ENCODE measurements around the gene ZBTB46. TPM values are rescaled to one million over a fixed set of nuclear protein-coding genes. Genes with fewer than 3 reads are reported as not detected.

ZBTB46 gene
- total RNA-seq, 1 experiment from 2014 or later = 9.5 TPM

DNA sequence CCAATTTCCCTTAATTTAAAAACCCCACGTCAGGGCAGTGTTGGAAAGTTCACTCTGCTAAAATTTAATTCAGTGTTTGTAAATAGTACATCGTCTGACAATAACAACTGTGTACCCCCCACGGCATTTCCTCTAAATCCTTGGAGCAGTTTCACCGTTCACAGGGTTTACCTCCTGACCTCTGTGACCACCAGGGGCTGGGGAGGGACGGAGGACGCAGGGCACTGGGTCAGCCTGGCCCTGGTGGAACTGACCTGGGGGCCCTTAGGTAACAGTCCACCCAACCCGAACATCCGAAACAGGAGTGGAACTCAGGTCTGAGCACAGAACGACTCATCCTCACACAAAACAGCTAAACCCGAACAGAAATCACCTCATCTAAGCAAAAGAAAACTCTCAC lies 2.1 kb downstream of the ZBTB46 start:
- no peaks in the 10 kb centered on the region for H3K36me3 ChIP-seq (ENCODE audit: control insufficient read depth, insufficient read depth, low read length)
- no peak overlapping the region for H3K4me3 ChIP-seq (ENCODE audit: low read depth, low read length)
- H3K9me3 ChIP-seq = no peaks in the 10 kb centered on the region
- ChIA-PET CTCF (no interaction called here), POLR2A (interaction anchor here (0.6 kb wide), 1 partner anchor 147 kb away, joined by 3 read pairs; no protein-coding TSS in a partner anchor)
- Mint-ChIP-seq H3K27me3 (ENCODE audit: insufficient read depth, unreplicated experiment) (peaks cover 9% of the 10 kb centered on the region), H3K4me3 (ENCODE audit: unreplicated experiment) (peak overlapping the region; percentile 71), H3K9me3 (ENCODE audit: unreplicated experiment) (no peaks in the 10 kb centered on the region), H3K4me1 (ENCODE audit: low read depth, unreplicated experiment) (peaks cover 15% of the 10 kb centered on the region), H3K27ac (ENCODE audit: unreplicated experiment) (no peak overlapping the region), H3K36me3 (ENCODE audit: insufficient read depth, unreplicated experiment) (peaks cover 6% of the 10 kb centered on the region)
- DNase-seq = no peak
- peaks cover 25% of the 10 kb centered on the region for H3K4me1 ChIP-seq
- no TSS peak for BruUV-seq (replicated peaks)
- intact Hi-C loops (cut with micrococcal nuclease; ENCODE audit: unreplicated experiment) = no loop called here
- TF ChIP-seq, protein P1, sequence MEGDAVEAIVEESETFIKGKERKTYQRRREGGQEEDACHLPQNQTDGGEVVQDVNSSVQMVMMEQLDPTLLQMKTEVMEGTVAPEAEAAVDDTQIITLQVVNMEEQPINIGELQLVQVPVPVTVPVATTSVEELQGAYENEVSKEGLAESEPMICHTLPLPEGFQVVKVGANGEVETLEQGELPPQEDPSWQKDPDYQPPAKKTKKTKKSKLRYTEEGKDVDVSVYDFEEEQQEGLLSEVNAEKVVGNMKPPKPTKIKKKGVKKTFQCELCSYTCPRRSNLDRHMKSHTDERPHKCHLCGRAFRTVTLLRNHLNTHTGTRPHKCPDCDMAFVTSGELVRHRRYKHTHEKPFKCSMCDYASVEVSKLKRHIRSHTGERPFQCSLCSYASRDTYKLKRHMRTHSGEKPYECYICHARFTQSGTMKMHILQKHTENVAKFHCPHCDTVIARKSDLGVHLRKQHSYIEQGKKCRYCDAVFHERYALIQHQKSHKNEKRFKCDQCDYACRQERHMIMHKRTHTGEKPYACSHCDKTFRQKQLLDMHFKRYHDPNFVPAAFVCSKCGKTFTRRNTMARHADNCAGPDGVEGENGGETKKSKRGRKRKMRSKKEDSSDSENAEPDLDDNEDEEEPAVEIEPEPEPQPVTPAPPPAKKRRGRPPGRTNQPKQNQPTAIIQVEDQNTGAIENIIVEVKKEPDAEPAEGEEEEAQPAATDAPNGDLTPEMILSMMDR (IDR thresholded peaks at IDR 0.05; ENCODE audit: insufficient read depth in 1 of 2, low read depth in 1 of 2, low read length in 1 of 2, severe bottlenecking in 1 of 2, unreplicated experiment in 1 of 2) = no peak
- peaks cover 11% of the 10 kb centered on the region for H3K27me3 ChIP-seq (replicated peaks; ENCODE audit: control insufficient read depth, insufficient read depth, low read length)

DNA sequence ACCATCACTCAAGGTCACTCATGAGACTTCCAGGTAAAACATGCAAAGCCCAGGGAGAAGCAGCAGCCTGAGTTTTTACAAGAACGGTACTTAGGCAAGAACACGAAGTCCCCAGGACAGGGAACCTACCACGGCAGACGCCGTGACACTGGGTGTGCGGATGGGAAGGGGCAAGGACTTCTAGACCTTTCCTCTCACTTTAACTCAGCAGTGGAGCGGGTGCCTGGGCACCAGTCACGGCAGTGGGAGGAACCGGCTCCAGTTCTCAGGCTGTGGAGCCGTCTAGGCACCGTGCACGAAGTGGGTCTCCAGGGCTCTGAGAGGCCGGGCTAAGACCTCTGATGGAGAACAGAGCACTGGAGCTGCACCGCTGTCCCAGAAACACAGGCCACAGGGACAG lies 2.5 kb downstream of the ZBTB46 start:
- Mint-ChIP-seq H3K4me1 (ENCODE audit: low read depth, unreplicated experiment) (peaks cover 19% of the 10 kb centered on the region), H3K27ac (ENCODE audit: unreplicated experiment) (no peak overlapping the region), H3K9me3 (ENCODE audit: unreplicated experiment) (no peaks in the 10 kb centered on the region), H3K27me3 (ENCODE audit: insufficient read depth, unreplicated experiment) (peaks cover 9% of the 10 kb centered on the region), H3K36me3 (ENCODE audit: insufficient read depth, unreplicated experiment) (peaks cover 6% of the 10 kb centered on the region), H3K4me3 (ENCODE audit: unreplicated experiment) (no peak overlapping the region)
- H3K4me3 ChIP-seq (ENCODE audit: low read depth, low read length) = no peak overlapping the region
- intact Hi-C loops (cut with micrococcal nuclease; ENCODE audit: unreplicated experiment) = no loop called here
- no peaks in the 10 kb centered on the region for H3K9me3 ChIP-seq
- H3K4me1 ChIP-seq = peaks cover 29% of the 10 kb centered on the region
- TF ChIP-seq, protein P1 (IDR thresholded peaks at IDR 0.05; ENCODE audit: insufficient read depth in 1 of 2, low read depth in 1 of 2, low read length in 1 of 2, severe bottlenecking in 1 of 2, unreplicated experiment in 1 of 2) = no peak
- no TSS peak for BruUV-seq (replicated peaks)
- POLR2A ChIA-PET = no interaction called here
- H3K27me3 ChIP-seq (replicated peaks; ENCODE audit: control insufficient read depth, insufficient read depth, low read length) = peaks cover 11% of the 10 kb centered on the region
- CTCF ChIA-PET = no interaction called here
- H3K36me3 ChIP-seq (ENCODE audit: control insufficient read depth, insufficient read depth, low read length) = no peaks in the 10 kb centered on the region
- DNase-seq = no peak

DNA sequence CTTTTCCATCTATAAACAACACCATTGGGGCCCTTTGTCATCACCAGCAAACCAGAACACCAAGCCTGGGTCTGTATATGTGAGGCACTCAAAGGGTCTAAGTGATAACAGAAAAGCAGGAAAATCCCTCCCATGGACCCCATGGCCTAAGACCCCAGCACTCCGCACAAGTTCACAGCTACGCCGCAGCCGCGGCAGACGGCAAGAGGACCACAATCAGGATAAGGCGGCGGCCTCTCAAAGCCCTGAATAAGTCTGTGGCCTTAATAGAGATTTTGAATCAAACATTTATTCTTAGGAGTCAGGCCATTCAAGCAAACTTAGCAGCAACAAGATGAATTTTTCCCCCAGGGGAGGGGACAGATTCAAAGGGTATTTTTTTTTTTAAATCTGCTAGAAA lies 2.9 kb downstream of the ZBTB46 start:
- peaks cover 22% of the 10 kb centered on the region for H3K4me1 Mint-ChIP-seq (ENCODE audit: low read depth, unreplicated experiment)
- H3K36me3 Mint-ChIP-seq (ENCODE audit: insufficient read depth, unreplicated experiment) = peaks cover 6% of the 10 kb centered on the region
- H3K4me3 ChIP-seq (ENCODE audit: low read depth, low read length) = no peak overlapping the region
- H3K27me3 ChIP-seq (replicated peaks; ENCODE audit: control insufficient read depth, insufficient read depth, low read length) = peaks cover 11% of the 10 kb centered on the region
- TF ChIP-seq, protein P1 (IDR thresholded peaks at IDR 0.05; ENCODE audit: insufficient read depth in 1 of 2, low read depth in 1 of 2, low read length in 1 of 2, severe bottlenecking in 1 of 2, unreplicated experiment in 1 of 2) = no peak
- intact Hi-C loops (cut with micrococcal nuclease; ENCODE audit: unreplicated experiment) = no loop called here
- CTCF ChIA-PET = no interaction called here
- peaks cover 9% of the 10 kb centered on the region for H3K27me3 Mint-ChIP-seq (ENCODE audit: insufficient read depth, unreplicated experiment)
- POLR2A ChIA-PET = no interaction called here
- no TSS peak for BruUV-seq (replicated peaks)
- no peaks in the 10 kb centered on the region for H3K9me3 ChIP-seq
- H3K9me3 Mint-ChIP-seq (ENCODE audit: unreplicated experiment) = no peaks in the 10 kb centered on the region
- peaks cover 31% of the 10 kb centered on the region for H3K4me1 ChIP-seq
- H3K27ac Mint-ChIP-seq (ENCODE audit: unreplicated experiment) = no peak overlapping the region
- no peaks in the 10 kb centered on the region for H3K36me3 ChIP-seq (ENCODE audit: control insufficient read depth, insufficient read depth, low read length)
- no peak for DNase-seq
- no peak overlapping the region for H3K4me3 Mint-ChIP-seq (ENCODE audit: unreplicated experiment)

Data from Caco-2 (cell line).